HCT116 (cell line): ENCODE measurements around the gene JAM3. TPM values are rescaled to one million over a fixed set of nuclear protein-coding genes. Genes with fewer than 3 reads are reported as not detected.

Experiments used
- ATAC-seq: fragments of 200-7000 bp; cut with Tn5 transposase; 2 replicates; pipeline ENCODE4 v1.9.1; 2020; ENCODE audit warnings: mild to moderate bottlenecking, moderate library complexity
- BruUV-seq: library from RNA; stranded (reverse); fragments of 400-500 nt; replicated peaks from 2 replicates; lab custom pipeline; 2021; lab: Mats Ljungman, UMichigan
- CTCF ChIA-PET: fragments of 300-600 bp; sonication (Branson Sonifier 250); formaldehyde crosslinking; loops from one replicate; lab custom pipeline; 2021; ENCODE audit warnings: antibody characterized with exemption; lab: Charles Lee
- POLR2A ChIA-PET: fragments of 300-600, 350-600 bp; sonication (Branson Sonifier 250); formaldehyde crosslinking; loops from one replicate; lab custom pipeline; 2021; ENCODE audit warnings: antibody characterized with exemption; lab: Charles Lee
- RAD21 ChIA-PET, 2 experiments: fragments of 300-600 bp; sonication (Branson Sonifier 250); formaldehyde crosslinking; loops; one replicate each; lab custom pipeline; 2023; ENCODE audit warnings: low total read pairs in 2 of 2; ENCODE audit not compliant: uncharacterized antibody in 2 of 2, unreplicated experiment in 2 of 2, low non-redundant PET in 1 of 2; lab: Charles Lee
- DNase-seq: peaks from one replicate; pipeline ENCODE4 v3.0.0-alpha.2; 2010; ENCODE audit warnings: low read depth, low spot score
- H2AFZ ChIP-seq: fragments of 200-600 bp; shearing (Covaris generic), sonication (generic); 2 replicates; pipeline ENCODE4 v1.6.1; 2017; ENCODE audit warnings: low read depth, mixed run types, mixed read lengths, antibody characterized with exemption, low read length; ENCODE audit not compliant: poor library complexity, severe bottlenecking
- H3K27ac ChIP-seq: 2 replicates; pipeline ENCODE4 v1.5.1; 2012; ENCODE audit warnings: low read depth, low read length
- H3K27me3 ChIP-seq: fragments of 200-600 bp; sonication (generic); 2 replicates; pipeline ENCODE4 v1.6.1; 2016; ENCODE audit warnings: mixed run types, low read length, mixed read lengths; ENCODE audit not compliant: insufficient read depth
- H3K36me3 ChIP-seq, 2 experiments: fragments of 200-500 bp in 1 of 2; fragments of 200-600 bp in 1 of 2; sonication (Bioruptor generic) in 1 of 2; sonication (generic) in 1 of 2; 2 replicates each; pipeline versions ENCODE4 v1.5.1 to v1.6.1; 2014 to 2016; ENCODE audit warnings: low read length in 2 of 2, inconsistent platforms in 1 of 2, mixed read lengths in 1 of 2, mixed run types in 1 of 2; ENCODE audit not compliant: insufficient read depth in 2 of 2, control insufficient read depth in 1 of 2
- H3K4me1 ChIP-seq, 2 experiments: fragments of 200-600 bp in 1 of 2; sonication (generic) in 1 of 2; 2 replicates each; pipeline versions ENCODE4 v1.5.1 to v1.6.1; 2012 to 2017; ENCODE audit warnings: low read length in 2 of 2, inconsistent platforms in 1 of 2, mild to moderate bottlenecking in 1 of 2, mixed read lengths in 1 of 2, mixed run types in 1 of 2, moderate library complexity in 1 of 2; ENCODE audit not compliant: insufficient read depth in 2 of 2, control insufficient read depth in 1 of 2
- H3K4me2 ChIP-seq: fragments of 200-600 bp; sonication (generic); 2 replicates; pipeline ENCODE4 v1.6.1; 2017; ENCODE audit warnings: mixed run types, low read length, mixed read lengths
- H3K4me3 ChIP-seq, 2 experiments: fragments of 200-600 bp in 1 of 2; sonication (generic) in 1 of 2; replicated peaks in 1 of 2; 2 replicates each; pipeline ENCODE4 v1.5.1; 2011 to 2016; ENCODE audit warnings: low read length in 2 of 2, control low read depth in 1 of 2, low read depth in 1 of 2, mild to moderate bottlenecking in 1 of 2, mixed read lengths in 1 of 2, mixed run types in 1 of 2
- H3K79me2 ChIP-seq: fragments of 200-600 bp; sonication (generic); 2 replicates; pipeline ENCODE4 v1.6.1; 2017; ENCODE audit warnings: mild to moderate bottlenecking, mixed run types, low read length, moderate library complexity, mixed read lengths; ENCODE audit not compliant: insufficient read depth
- H3K9ac ChIP-seq: fragments of 200-600 bp; sonication (generic); 2 replicates; pipeline ENCODE4 v1.6.1; 2016; ENCODE audit warnings: low read length, mixed read lengths
- H3K9me2 ChIP-seq: fragments of 200-600 bp; sonication (generic), shearing (Covaris generic); 2 replicates; pipeline ENCODE4 v1.6.1; 2017; ENCODE audit warnings: mixed run types, mild to moderate bottlenecking, moderate library complexity; ENCODE audit not compliant: insufficient read depth
- H3K9me3 ChIP-seq, 2 experiments: fragments of 200-500 bp in 1 of 2; fragments of 200-600 bp in 1 of 2; sonication (Bioruptor generic) in 1 of 2; sonication (generic) in 1 of 2; 2 replicates each; pipeline ENCODE4 v1.6.1; 2014 to 2017; ENCODE audit warnings: low read length in 2 of 2, mixed read lengths in 2 of 2, inconsistent platforms in 1 of 2, low read depth in 1 of 2, mild to moderate bottlenecking in 1 of 2, mixed run types in 1 of 2, moderate library complexity in 1 of 2; ENCODE audit not compliant: control insufficient read depth in 1 of 2, insufficient read depth in 1 of 2
- H4K20me1 ChIP-seq: fragments of 200-600 bp; sonication (generic), shearing (Covaris generic); 2 replicates; pipeline ENCODE4 v1.6.1; 2017; ENCODE audit warnings: mixed run types, mild to moderate bottlenecking, moderate library complexity; ENCODE audit not compliant: insufficient read depth
- CBX3 ChIP-seq: IDR thresholded peaks from 2 replicates; pipeline ENCODE4 v1.6.1; 2012; ENCODE audit warnings: low read depth
- ELF1 ChIP-seq: IDR thresholded peaks from 2 replicates; pipeline ENCODE4 v1.6.1; 2012; ENCODE audit warnings: low read depth, borderline replicate concordance
- EZH2 ChIP-seq: fragments of 200-600 bp; sonication (generic); IDR thresholded peaks from 2 replicates; pipeline ENCODE4 v1.6.1; 2017; ENCODE audit warnings: antibody characterized with exemption, mixed run types
- EZH2phosphoT487 ChIP-seq: fragments of 200-600 bp; IDR thresholded peaks from 2 replicates; pipeline ENCODE4 v1.6.1; 2018; ENCODE audit warnings: antibody characterized with exemption, borderline replicate concordance
- FOSL1 ChIP-seq: IDR thresholded peaks from 2 replicates; pipeline ENCODE4 v1.6.1; 2012; ENCODE audit warnings: low read depth
- POLR2A ChIP-seq: IDR thresholded peaks from 2 replicates; pipeline ENCODE4 v1.7.0; 2011; ENCODE audit warnings: borderline replicate concordance; ENCODE audit not compliant: insufficient read depth, insufficient read length; ENCODE audit errors: extremely low read depth
- POLR2AphosphoS5 ChIP-seq: IDR thresholded peaks from 2 replicates; pipeline ENCODE4 v1.6.1; 2011; ENCODE audit warnings: mild to moderate bottlenecking, low read depth, low read length, moderate library complexity
- RAD21 ChIP-seq: IDR thresholded peaks from 2 replicates; pipeline ENCODE4 v1.6.1; 2012; ENCODE audit warnings: low read depth, mild to moderate bottlenecking
- SP1 ChIP-seq: IDR thresholded peaks from 2 replicates; pipeline ENCODE4 v1.6.1; 2012; ENCODE audit warnings: low read depth
- SRF ChIP-seq: IDR thresholded peaks from 2 replicates; pipeline ENCODE4 v1.6.1; 2012; ENCODE audit warnings: low read depth
- TCF7L2 ChIP-seq: IDR thresholded peaks from 2 replicates; pipeline ENCODE4 v1.7.0; 2011; ENCODE audit warnings: borderline replicate concordance, inconsistent platforms; ENCODE audit not compliant: insufficient read depth, insufficient read length; ENCODE audit errors: extremely low read depth
- YY1 ChIP-seq: IDR thresholded peaks from 2 replicates; pipeline ENCODE4 v1.6.1; 2011; ENCODE audit warnings: low read length, low read depth, moderate library complexity, mild to moderate bottlenecking; ENCODE audit not compliant: insufficient replicate concordance; ENCODE audit errors: extremely low read depth
- ZFX ChIP-seq: fragments of 450-650 bp; IDR thresholded peaks from 2 replicates; pipeline ENCODE4 v1.6.1; 2017
- ZNF274 ChIP-seq: fragments of 200-500 bp; sonication (Bioruptor generic); IDR thresholded peaks from 2 replicates; pipeline ENCODE4 v1.6.1; 2014; ENCODE audit warnings: mild to moderate bottlenecking, low read depth, low read length, inconsistent platforms
- intact Hi-C: fragments of 100-400 bp; cut with micrococcal nuclease; formaldehyde crosslinking; loops from 2 replicates; pipeline ENCODE4 v1.10.0; 2022
- total RNA-seq: library from RNA; stranded (reverse); gene quantifications from one replicate; pipeline ENCODE4 v1.2.1, GENCODE V29; 2021; ENCODE audit not compliant: unreplicated experiment
- TF ChIP-seq, protein P1 (sequence below): IDR thresholded peaks from 2 replicates; pipeline ENCODE4 v1.6.1; 2011; ENCODE audit warnings: mild to moderate bottlenecking, low read length, moderate library complexity; ENCODE audit not compliant: insufficient replicate concordance; ENCODE audit errors: extremely low read depth
- TF ChIP-seq, protein P2 (sequence below): IDR thresholded peaks from 2 replicates; pipeline ENCODE4 v1.6.1; 2012; ENCODE audit warnings: low read depth
- TF ChIP-seq, protein P3 (sequence below), 3 experiments: fragments of 200-600 bp in 1 of 3; sonication (generic) in 1 of 3; IDR thresholded peaks in 2 of 3; conservative IDR thresholded peaks in 1 of 3; 2 replicates each; pipeline ENCODE4 v1.5.1; 2012 to 2017; ENCODE audit warnings: low read depth in 2 of 3, low read length in 2 of 3, antibody characterized with exemption in 1 of 3, borderline replicate concordance in 1 of 3, control low read depth in 1 of 3, mild to moderate bottlenecking in 1 of 3, mixed read lengths in 1 of 3, mixed run types in 1 of 3, moderate library complexity in 1 of 3; ENCODE audit not compliant: insufficient read depth in 1 of 3
- TF ChIP-seq, protein P4 (sequence below): IDR thresholded peaks from 2 replicates; pipeline ENCODE4 v1.6.1; 2012

JAM3 gene
- total RNA-seq, 1 experiment from 2014 or later: 0.25 TPM

DNA sequence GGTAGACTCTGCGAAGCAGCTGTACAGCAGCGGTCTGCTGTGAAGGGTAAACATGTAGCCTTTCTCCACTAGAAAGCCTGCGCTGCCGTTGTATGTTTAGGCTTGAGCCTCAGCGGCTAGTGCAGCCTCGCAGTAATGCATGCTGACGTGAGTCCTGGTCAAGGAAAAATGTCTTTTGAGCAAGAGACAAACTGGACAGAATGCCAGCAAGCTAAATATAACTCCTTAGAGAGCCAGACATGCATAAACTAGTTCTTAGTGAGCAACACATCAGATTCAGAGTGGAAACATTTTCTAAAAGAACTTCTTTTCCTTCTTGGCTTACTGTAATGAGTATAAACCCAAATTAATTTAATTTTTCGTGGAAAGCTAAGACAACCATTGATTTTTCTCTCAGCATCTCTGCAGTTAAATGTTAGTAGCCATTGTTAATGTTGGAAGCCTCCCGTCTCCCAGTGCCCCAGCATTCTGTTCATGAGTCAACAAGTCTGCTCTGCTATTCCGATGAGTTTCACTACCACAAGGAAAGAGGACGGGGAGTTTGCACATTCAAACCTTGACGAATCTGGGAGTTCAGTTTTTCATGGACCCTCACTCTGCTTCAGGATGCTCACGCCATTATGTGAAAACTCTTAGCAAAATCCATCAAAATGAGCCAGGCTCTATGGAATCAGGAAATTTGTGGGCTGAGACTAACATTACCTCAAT is 51.4 kb downstream of the JAM3 start:
- TF ChIP-seq, protein P1, sequence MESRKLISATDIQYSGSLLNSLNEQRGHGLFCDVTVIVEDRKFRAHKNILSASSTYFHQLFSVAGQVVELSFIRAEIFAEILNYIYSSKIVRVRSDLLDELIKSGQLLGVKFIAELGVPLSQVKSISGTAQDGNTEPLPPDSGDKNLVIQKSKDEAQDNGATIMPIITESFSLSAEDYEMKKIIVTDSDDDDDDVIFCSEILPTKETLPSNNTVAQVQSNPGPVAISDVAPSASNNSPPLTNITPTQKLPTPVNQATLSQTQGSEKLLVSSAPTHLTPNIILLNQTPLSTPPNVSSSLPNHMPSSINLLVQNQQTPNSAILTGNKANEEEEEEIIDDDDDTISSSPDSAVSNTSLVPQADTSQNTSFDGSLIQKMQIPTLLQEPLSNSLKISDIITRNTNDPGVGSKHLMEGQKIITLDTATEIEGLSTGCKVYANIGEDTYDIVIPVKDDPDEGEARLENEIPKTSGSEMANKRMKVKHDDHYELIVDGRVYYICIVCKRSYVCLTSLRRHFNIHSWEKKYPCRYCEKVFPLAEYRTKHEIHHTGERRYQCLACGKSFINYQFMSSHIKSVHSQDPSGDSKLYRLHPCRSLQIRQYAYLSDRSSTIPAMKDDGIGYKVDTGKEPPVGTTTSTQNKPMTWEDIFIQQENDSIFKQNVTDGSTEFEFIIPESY: no peak
- TF ChIP-seq FOSL1 (no peak), CBX3 (no peak), TCF7L2 (no peak), EZH2 (no peak), SRF (no peak), POLR2AphosphoS5 (no peak), RAD21 (no peak), YY1 (no peak), ZFX (no peak), SP1 (no peak), EZH2phosphoT487 (no peak), ELF1 (no peak), ZNF274 (no peak), POLR2A (no peak)
- TF ChIP-seq, protein P2, sequence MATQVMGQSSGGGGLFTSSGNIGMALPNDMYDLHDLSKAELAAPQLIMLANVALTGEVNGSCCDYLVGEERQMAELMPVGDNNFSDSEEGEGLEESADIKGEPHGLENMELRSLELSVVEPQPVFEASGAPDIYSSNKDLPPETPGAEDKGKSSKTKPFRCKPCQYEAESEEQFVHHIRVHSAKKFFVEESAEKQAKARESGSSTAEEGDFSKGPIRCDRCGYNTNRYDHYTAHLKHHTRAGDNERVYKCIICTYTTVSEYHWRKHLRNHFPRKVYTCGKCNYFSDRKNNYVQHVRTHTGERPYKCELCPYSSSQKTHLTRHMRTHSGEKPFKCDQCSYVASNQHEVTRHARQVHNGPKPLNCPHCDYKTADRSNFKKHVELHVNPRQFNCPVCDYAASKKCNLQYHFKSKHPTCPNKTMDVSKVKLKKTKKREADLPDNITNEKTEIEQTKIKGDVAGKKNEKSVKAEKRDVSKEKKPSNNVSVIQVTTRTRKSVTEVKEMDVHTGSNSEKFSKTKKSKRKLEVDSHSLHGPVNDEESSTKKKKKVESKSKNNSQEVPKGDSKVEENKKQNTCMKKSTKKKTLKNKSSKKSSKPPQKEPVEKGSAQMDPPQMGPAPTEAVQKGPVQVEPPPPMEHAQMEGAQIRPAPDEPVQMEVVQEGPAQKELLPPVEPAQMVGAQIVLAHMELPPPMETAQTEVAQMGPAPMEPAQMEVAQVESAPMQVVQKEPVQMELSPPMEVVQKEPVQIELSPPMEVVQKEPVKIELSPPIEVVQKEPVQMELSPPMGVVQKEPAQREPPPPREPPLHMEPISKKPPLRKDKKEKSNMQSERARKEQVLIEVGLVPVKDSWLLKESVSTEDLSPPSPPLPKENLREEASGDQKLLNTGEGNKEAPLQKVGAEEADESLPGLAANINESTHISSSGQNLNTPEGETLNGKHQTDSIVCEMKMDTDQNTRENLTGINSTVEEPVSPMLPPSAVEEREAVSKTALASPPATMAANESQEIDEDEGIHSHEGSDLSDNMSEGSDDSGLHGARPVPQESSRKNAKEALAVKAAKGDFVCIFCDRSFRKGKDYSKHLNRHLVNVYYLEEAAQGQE: no peak
- TF ChIP-seq, protein P3, sequence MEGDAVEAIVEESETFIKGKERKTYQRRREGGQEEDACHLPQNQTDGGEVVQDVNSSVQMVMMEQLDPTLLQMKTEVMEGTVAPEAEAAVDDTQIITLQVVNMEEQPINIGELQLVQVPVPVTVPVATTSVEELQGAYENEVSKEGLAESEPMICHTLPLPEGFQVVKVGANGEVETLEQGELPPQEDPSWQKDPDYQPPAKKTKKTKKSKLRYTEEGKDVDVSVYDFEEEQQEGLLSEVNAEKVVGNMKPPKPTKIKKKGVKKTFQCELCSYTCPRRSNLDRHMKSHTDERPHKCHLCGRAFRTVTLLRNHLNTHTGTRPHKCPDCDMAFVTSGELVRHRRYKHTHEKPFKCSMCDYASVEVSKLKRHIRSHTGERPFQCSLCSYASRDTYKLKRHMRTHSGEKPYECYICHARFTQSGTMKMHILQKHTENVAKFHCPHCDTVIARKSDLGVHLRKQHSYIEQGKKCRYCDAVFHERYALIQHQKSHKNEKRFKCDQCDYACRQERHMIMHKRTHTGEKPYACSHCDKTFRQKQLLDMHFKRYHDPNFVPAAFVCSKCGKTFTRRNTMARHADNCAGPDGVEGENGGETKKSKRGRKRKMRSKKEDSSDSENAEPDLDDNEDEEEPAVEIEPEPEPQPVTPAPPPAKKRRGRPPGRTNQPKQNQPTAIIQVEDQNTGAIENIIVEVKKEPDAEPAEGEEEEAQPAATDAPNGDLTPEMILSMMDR (IDR thresholded peaks at IDR 0.05 in 2 of 3, conservative IDR thresholded peaks at IDR 0.05 in 1 of 3; ENCODE audit: borderline replicate concordance in 1 of 3, insufficient read depth in 1 of 3, low read depth in 2 of 3, low read length in 2 of 3): no peak
- TF ChIP-seq, protein P4, sequence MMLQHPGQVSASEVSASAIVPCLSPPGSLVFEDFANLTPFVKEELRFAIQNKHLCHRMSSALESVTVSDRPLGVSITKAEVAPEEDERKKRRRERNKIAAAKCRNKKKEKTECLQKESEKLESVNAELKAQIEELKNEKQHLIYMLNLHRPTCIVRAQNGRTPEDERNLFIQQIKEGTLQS: no peak
- no peaks in the 10 kb centered on the region for H3K4me1 ChIP-seq
- no peak for ATAC-seq
- H3K4me3 ChIP-seq: no peak overlapping the region
- RAD21 ChIA-PET: no interaction called here
- H4K20me1 ChIP-seq: no peaks in the 10 kb centered on the region
- DNase-seq: no peak
- H2AFZ ChIP-seq: no peak overlapping the region
- H3K27me3 ChIP-seq: peaks cover 58% of the 10 kb centered on the region
- BruUV-seq: no TSS peak
- no peak overlapping the region for H3K4me2 ChIP-seq
- intact Hi-C loops: no loop called here
- no peaks in the 10 kb centered on the region for H3K9me3 ChIP-seq
- no peaks in the 10 kb centered on the region for H3K36me3 ChIP-seq
- no peaks in the 10 kb centered on the region for H3K79me2 ChIP-seq
- no peaks in the 10 kb centered on the region for H3K9me2 ChIP-seq
- POLR2A ChIA-PET: no interaction called here
- no peak overlapping the region for H3K9ac ChIP-seq
- CTCF ChIA-PET: no interaction called here
- no peak overlapping the region for H3K27ac ChIP-seq
